Colonic mucosa (tissue), 4 donors: Measurements from ENCODE around the gene PDLIM1. TPM values are rescaled to one million over a fixed set of nuclear protein-coding genes. Genes with fewer than 3 reads are reported as not detected.

Experiments used
- DNase-seq: peaks from one replicate; pipeline ENCODE4 v3.0.0-alpha.2; 2020
- H3K27ac ChIP-seq: fragments of 200-600 bp; one replicate; pipeline ENCODE4 v1.8.0; 2021
- H3K27me3 ChIP-seq: fragments of 200-600 bp; one replicate; pipeline ENCODE4 v1.8.0; 2021
- H3K36me3 ChIP-seq: fragments of 200-600 bp; one replicate; pipeline ENCODE4 v1.8.0; 2021
- H3K4me1 ChIP-seq: fragments of 200-600 bp; one replicate; pipeline ENCODE4 v1.8.0; 2021; ENCODE audit warnings: mild to moderate bottlenecking
- H3K4me3 ChIP-seq: fragments of 200-600 bp; one replicate; pipeline ENCODE4 v1.8.0; 2021
- H3K9ac ChIP-seq, 2 donors: one replicate each; pipeline ENCODE4 v1.7.0; 2013; ENCODE audit warnings: control low read depth in 2 of 2, low read depth in 2 of 2, low read length in 2 of 2
- H3K9me3 ChIP-seq: fragments of 200-600 bp; one replicate; pipeline ENCODE4 v1.8.0; 2021
- CTCF ChIP-seq: fragments of 200-600 bp; IDR thresholded peaks from one replicate; pipeline ENCODE4 v1.8.0; 2022; ENCODE audit warnings: antibody characterized with exemption, mild to moderate bottlenecking
- intact Hi-C: fragments of 100-400 bp; cut with DNase I; formaldehyde crosslinking; loops from one replicate; pipeline ENCODE4 v1.14.1; 2022
- total RNA-seq, 2 donors: library from RNA; stranded (reverse); fragmentation: NEBNext Ultra II Directional in 1 of 2; extraction: Animal tissue kit (Norgen Biotek cat#: 25700) in 1 of 2; gene quantifications; one replicate each; pipeline ENCODE4 v1.2.1, GENCODE V29; 2021
- donor health status: healthy.
- donor health status: DM: no; HTN: no; CAD: no.
- donor health status: DM: no; HTN: no; CAD: no.

PDLIM1 gene
- total RNA-seq, 2 donors from 2014 or later, result 246 to 433 TPM

GRCh38 chr10:95277201-95277570, 13.6 kb downstream of the PDLIM1 start:
- no peak for TF ChIP-seq CTCF
- Histone ChIP-seq H3K27ac (peak overlapping the region; percentile 62), H3K9ac (no peak overlapping the region), H3K36me3 (no peaks in the 10 kb centered on the region), H3K27me3 (no peaks in the 10 kb centered on the region), H3K9me3 (no peaks in the 10 kb centered on the region), H3K4me3 (no peak overlapping the region), H3K4me1 (peaks cover 25% of the 10 kb centered on the region)
- intact Hi-C loops, result no loop called here
- DNase-seq, result peak; percentile 18

- Histone ChIP-seq H3K27me3 (no peaks in the 10 kb centered on the region), H3K27ac (peak overlapping the region; percentile 62), H3K4me3 (no peak overlapping the region), H3K4me1 (peaks cover 25% of the 10 kb centered on the region), H3K9me3 (no peaks in the 10 kb centered on the region), H3K9ac (peak overlapping the region in 1 of 2 donors; percentile 42), H3K36me3 (no peaks in the 10 kb centered on the region)
- intact Hi-C loops, result no loop called here
- DNase-seq, result peak; percentile 75
- TF ChIP-seq CTCF, result no peak
Measured at GRCh38 chr10:95276367-95277200, 14.2 kb downstream of the PDLIM1 start.

GRCh38 chr10:95275726-95276366, 15.0 kb downstream of the PDLIM1 start:
- peak; percentile 41 for DNase-seq
- intact Hi-C loops, result no loop called here
- no peak overlapping the region for H3K4me3 ChIP-seq
- peak overlapping the region; percentile 62 for H3K27ac ChIP-seq
- H3K27me3 ChIP-seq, result no peaks in the 10 kb centered on the region
- no peak for TF ChIP-seq CTCF
- no peaks in the 10 kb centered on the region for H3K36me3 ChIP-seq
- no peaks in the 10 kb centered on the region for H3K9me3 ChIP-seq
- peaks cover 24% of the 10 kb centered on the region for H3K4me1 ChIP-seq
- H3K9ac ChIP-seq, result peak overlapping the region in 1 of 2 donors; percentile 42

GRCh38 chr10:95273393-95274312, 17.1 kb downstream of the PDLIM1 start:
- Histone ChIP-seq H3K9ac (peak overlapping the region in 1 of 2 donors; percentile 73), H3K27ac (peak overlapping the region; percentile 62), H3K27me3 (no peaks in the 10 kb centered on the region), H3K4me1 (peaks cover 14% of the 10 kb centered on the region), H3K9me3 (no peaks in the 10 kb centered on the region), H3K4me3 (no peak overlapping the region), H3K36me3 (no peaks in the 10 kb centered on the region)
- DNase-seq, result peak; percentile 66
- no peak for TF ChIP-seq CTCF
- intact Hi-C loops, result no loop called here

- peaks cover 12% of the 10 kb centered on the region for H3K4me1 ChIP-seq
- intact Hi-C loops, result no loop called here
Measured at GRCh38 chr10:95268438-95268837, 22.4 kb downstream of the PDLIM1 start.

More at GRCh38 chr10:95268438-95268837, 22.4 kb downstream of the PDLIM1 start:
- H3K9ac ChIP-seq, result no peak overlapping the region
- H3K4me3 ChIP-seq, result no peak overlapping the region
- DNase-seq, result peak; percentile 24
- H3K36me3 ChIP-seq, result no peaks in the 10 kb centered on the region
- no peak for TF ChIP-seq CTCF
- H3K27ac ChIP-seq, result peak overlapping the region; percentile 65
- H3K9me3 ChIP-seq, result no peaks in the 10 kb centered on the region
- H3K27me3 ChIP-seq, result no peaks in the 10 kb centered on the region
